H9 (cell line): Measurements from ENCODE around the gene KRTAP10-10. TPM values are rescaled to one million over a fixed set of nuclear protein-coding genes. Genes with fewer than 3 reads are reported as not detected.

ENCODE experiments used
- DNase-seq: peaks from one replicate; pipeline ENCODE4 v3.0.0-alpha.2; 2017
- H2AFZ ChIP-seq: one replicate; pipeline ENCODE4 v1.6.1; 2013; ENCODE audit warnings: mild to moderate bottlenecking, low read length, control low read depth, moderate library complexity
- H2AK5ac ChIP-seq: 2 replicates; pipeline ENCODE4 v1.6.1; 2013; ENCODE audit warnings: low read length, control low read depth, mixed read lengths; ENCODE audit not compliant: insufficient read length
- H2BK120ac ChIP-seq: one replicate; pipeline ENCODE4 v1.6.1; 2013; ENCODE audit warnings: low read depth, mild to moderate bottlenecking, low read length, control low read depth, inconsistent platforms; ENCODE audit not compliant: poor library complexity, severe bottlenecking
- H2BK12ac ChIP-seq: 2 replicates; pipeline ENCODE4 v1.6.1; 2013; ENCODE audit warnings: low read length, control low read depth, mixed read lengths, low read depth; ENCODE audit not compliant: insufficient read length
- H2BK15ac ChIP-seq: 2 replicates; pipeline ENCODE4 v1.6.1; 2013; ENCODE audit warnings: low read depth, low read length, control low read depth
- H2BK20ac ChIP-seq: one replicate; pipeline ENCODE4 v1.6.1; 2013; ENCODE audit warnings: low read depth, mild to moderate bottlenecking, low read length, control low read depth, inconsistent platforms; ENCODE audit not compliant: poor library complexity, severe bottlenecking
- H2BK5ac ChIP-seq: 2 replicates; pipeline ENCODE4 v1.6.1; 2013; ENCODE audit warnings: low read length, control low read depth, mixed read lengths; ENCODE audit not compliant: insufficient read length
- H3K14ac ChIP-seq: 2 replicates; pipeline ENCODE4 v1.6.1; 2013; ENCODE audit warnings: low read length, control low read depth; ENCODE audit not compliant: insufficient read depth
- H3K18ac ChIP-seq: 2 replicates; pipeline ENCODE4 v1.6.1; 2013; ENCODE audit warnings: low read depth, mild to moderate bottlenecking, mixed read lengths, low read length, control low read depth; ENCODE audit not compliant: insufficient read length
- H3K23ac ChIP-seq: 2 replicates; pipeline ENCODE4 v1.6.1; 2013; ENCODE audit warnings: low read length, control low read depth, mixed read lengths, low read depth; ENCODE audit not compliant: insufficient read length
- H3K23me2 ChIP-seq: 2 replicates; pipeline ENCODE4 v1.6.1; 2013; ENCODE audit warnings: low read depth, mild to moderate bottlenecking, mixed read lengths, low read length, control low read depth; ENCODE audit not compliant: insufficient read length, poor library complexity, severe bottlenecking
- H3K27ac ChIP-seq: 2 replicates; pipeline ENCODE4 v1.5.1; 2013; ENCODE audit warnings: low read length, control low read depth, mixed read lengths, low read depth; ENCODE audit not compliant: insufficient read length
- H3K27me3 ChIP-seq: 2 replicates; pipeline ENCODE4 v1.6.1; 2013; ENCODE audit warnings: low read length, control low read depth, inconsistent platforms; ENCODE audit not compliant: insufficient read depth
- H3K4ac ChIP-seq: 2 replicates; pipeline ENCODE4 v1.6.1; 2013; ENCODE audit warnings: low read depth, mild to moderate bottlenecking, control low read depth, inconsistent platforms, low read length, moderate library complexity
- H3K4me1 ChIP-seq: 2 replicates; pipeline ENCODE4 v1.6.1; 2013; ENCODE audit warnings: low read length, control low read depth, inconsistent platforms; ENCODE audit not compliant: insufficient read depth
- H3K4me2 ChIP-seq: 2 replicates; pipeline ENCODE4 v1.6.1; 2013; ENCODE audit warnings: low read length, control low read depth, mixed read lengths; ENCODE audit not compliant: insufficient read length, insufficient read depth
- H3K56ac ChIP-seq: 2 replicates; pipeline ENCODE4 v1.6.1; 2013; ENCODE audit warnings: low read depth, mild to moderate bottlenecking, mixed read lengths, low read length, control low read depth; ENCODE audit not compliant: insufficient read length
- H3K79me1 ChIP-seq: 2 replicates; pipeline ENCODE4 v1.6.1; 2013; ENCODE audit warnings: low read depth, mild to moderate bottlenecking, moderate library complexity, low read length, control low read depth, inconsistent platforms; ENCODE audit not compliant: insufficient read depth, poor library complexity, severe bottlenecking
- H3K79me2 ChIP-seq: 2 replicates; pipeline ENCODE4 v1.6.1; 2013; ENCODE audit warnings: low read length, control low read depth, inconsistent platforms; ENCODE audit not compliant: insufficient read depth
- H3K9ac ChIP-seq: 2 replicates; pipeline ENCODE4 v1.6.1; 2013; ENCODE audit warnings: low read length, control low read depth, mixed read lengths; ENCODE audit not compliant: insufficient read length; ENCODE audit errors: extremely low read depth
- H3K9me3 ChIP-seq: one replicate; pipeline ENCODE4 v1.6.1; 2013; ENCODE audit warnings: low read depth, low read length, inconsistent platforms; ENCODE audit not compliant: control insufficient read depth
- H3T11ph ChIP-seq: one replicate; pipeline ENCODE4 v1.6.1; 2013; ENCODE audit warnings: mild to moderate bottlenecking, low read length, control low read depth, inconsistent platforms
- H4K20me1 ChIP-seq: one replicate; pipeline ENCODE4 v1.6.1; 2013; ENCODE audit not compliant: control insufficient read depth, insufficient read length, insufficient read depth
- H4K5ac ChIP-seq: 2 replicates; pipeline ENCODE4 v1.6.1; 2013; ENCODE audit warnings: low read depth, mild to moderate bottlenecking, mixed read lengths, low read length, control low read depth; ENCODE audit not compliant: insufficient read length
- H4K8ac ChIP-seq: replicated peaks from 2 replicates; pipeline ENCODE4 v1.6.1; 2013; ENCODE audit warnings: low read length, control low read depth, mixed read lengths, low read depth; ENCODE audit not compliant: insufficient read length
- H4K91ac ChIP-seq: 2 replicates; pipeline ENCODE4 v1.6.1; 2013; ENCODE audit warnings: low read depth, mild to moderate bottlenecking, moderate library complexity, mixed read lengths, low read length, control low read depth; ENCODE audit not compliant: insufficient read length
- H3K27ac Mint-ChIP-seq, 3 experiments: 2 replicates in 2 of 3; 3 replicates in 1 of 3; pipeline ENCODE4 v1.8.0; 2020 to 2021; ENCODE audit warnings: mixed read lengths in 3 of 3, mild to moderate bottlenecking in 1 of 3, moderate library complexity in 1 of 3
- H3K27me3 Mint-ChIP-seq: 2 replicates; pipeline ENCODE4 v1.8.0; 2021; ENCODE audit warnings: low read depth, mild to moderate bottlenecking, moderate library complexity, mixed read lengths
- H3K36me3 Mint-ChIP-seq, 3 experiments: 2 replicates in 2 of 3; 3 replicates in 1 of 3; pipeline ENCODE4 v1.8.0; 2020 to 2021; ENCODE audit warnings: low read depth in 3 of 3, mixed read lengths in 3 of 3; ENCODE audit not compliant: insufficient read depth in 1 of 3
- H3K4me1 Mint-ChIP-seq, 2 experiments: 2 replicates each; pipeline ENCODE4 v1.8.0; 2020; ENCODE audit warnings: mixed read lengths in 2 of 2
- H3K4me3 Mint-ChIP-seq, 2 experiments: 2 replicates in 1 of 2; 3 replicates in 1 of 2; pipeline ENCODE4 v1.8.0; 2020 to 2021; ENCODE audit warnings: mild to moderate bottlenecking in 2 of 2, mixed read lengths in 2 of 2, moderate library complexity in 1 of 2
- H3K9me3 Mint-ChIP-seq, 2 experiments: 2 replicates in 1 of 2; 3 replicates in 1 of 2; pipeline ENCODE4 v1.8.0; 2020; ENCODE audit warnings: mild to moderate bottlenecking in 2 of 2, mixed read lengths in 2 of 2, moderate library complexity in 1 of 2
- CTCF ChIP-seq: fragments of 200-600 bp; sonication (generic); conservative IDR thresholded peaks from 3 replicates; pipeline ENCODE4 v1.8.0; 2021; ENCODE audit warnings: antibody characterized with exemption, mild to moderate bottlenecking
- total RNA-seq: library from RNA; stranded (reverse); gene quantifications from 2 replicates; pipeline ENCODE4 v1.2.1, GENCODE V29; 2021

KRTAP10-10 gene
- total RNA-seq, 1 experiment from 2014 or later = not detected

GRCh38 chr21:44623575-44623974, 13.6 kb upstream of the KRTAP10-10 start:
- Histone ChIP-seq H3K4ac (no peak overlapping the region), H3K4me2 (no peak overlapping the region), H4K8ac (no peak overlapping the region), H2BK20ac (no peak overlapping the region), H4K20me1 (no peaks in the 10 kb centered on the region), H2BK15ac (no peak overlapping the region), H3K18ac (no peak overlapping the region), H3K23me2 (no peaks in the 10 kb centered on the region), H2BK120ac (no peak overlapping the region), H3T11ph (no peak overlapping the region), H3K56ac (no peak overlapping the region), H2BK5ac (no peak overlapping the region), H3K9ac (no peak overlapping the region), H3K23ac (no peak overlapping the region), H2BK12ac (no peak overlapping the region), H2AK5ac (no peak overlapping the region), H3K27me3 (no peaks in the 10 kb centered on the region), H3K79me1 (no peaks in the 10 kb centered on the region), H2AFZ (no peak overlapping the region), H3K9me3 (peaks cover 4% of the 10 kb centered on the region), H4K91ac (no peak overlapping the region), H3K4me1 (no peaks in the 10 kb centered on the region), H4K5ac (no peak overlapping the region), H3K14ac (no peak overlapping the region), H3K79me2 (no peaks in the 10 kb centered on the region), H3K27ac (no peak overlapping the region)
- Mint-ChIP-seq H3K27ac (no peak overlapping the region), H3K9me3 (peaks cover 50 to 54% of the 10 kb centered on the region in 2 experiments), H3K27me3 (peaks cover 5% of the 10 kb centered on the region), H3K4me1 (peaks cover 6 to 7% of the 10 kb centered on the region in 2 experiments; a peak in 3 of 4 replicates), H3K4me3 (no peak overlapping the region), H3K36me3 (peaks cover 12 to 46% (median 30%) of the 10 kb centered on the region in 3 experiments)
- no peak for DNase-seq
- TF ChIP-seq CTCF = no peak
